ENCODE measurements around the gene URI1. TPM values are rescaled to one million over a fixed set of nuclear protein-coding genes. Genes with fewer than 3 reads are reported as not detected.

Gene URI1
- total and polyA plus RNA-seq, 2 of the 8 experiments (the other 6 are each of a cell fraction or from before 2014, with no cell fraction given) = 27.7 to 64.3 TPM

GRCh38 chr19:29927944-29928625 lies 14.0 kb upstream of the URI1 start:
- H3K9me3 ChIP-seq (ENCODE audit: insufficient read depth in 2 of 2, low read depth in 1 of 2, low read length in 1 of 2) = no peaks in the 10 kb centered on the region
- peak overlapping the region; percentile 73; the same call in 1 of the 2 replicates for H3K18ac ChIP-seq (ENCODE audit: extremely low read depth, low read length)
- H2AFZ ChIP-seq (ENCODE audit: low read length) = peak overlapping the region; percentile 99
- H3K79me1 ChIP-seq (ENCODE audit: low read depth, low read length) = no peaks in the 10 kb centered on the region
- H3K4me3 ChIP-seq (ENCODE audit: extremely low read depth in 1 of 4, insufficient read depth in 2 of 4, low read depth in 3 of 4, low read length in 4 of 4) = no peak overlapping the region
- no peak overlapping the region for H3K14ac ChIP-seq (ENCODE audit: insufficient read length)
- H2BK20ac ChIP-seq (ENCODE audit: low read length) = no peak overlapping the region
- H4K20me1 ChIP-seq (replicated peaks in 1 of 2; ENCODE audit: control insufficient read depth in 1 of 2, insufficient read depth in 2 of 2, low read length in 2 of 2) = no peaks in the 10 kb centered on the region
- H4K5ac ChIP-seq (ENCODE audit: insufficient read length, low read depth, low read length) = no peak overlapping the region
- DNase-seq (ENCODE audit: low read depth in 1 of 2, low spot score in 2 of 2) = no peak
- no peak overlapping the region; the same call in none of the 2 replicates for H4K8ac ChIP-seq (ENCODE audit: extremely low read depth, insufficient read depth, low read length)
- peak overlapping the region; percentile 23; the same call in 1 of the 2 replicates for H2BK15ac ChIP-seq (ENCODE audit: low read length)
- CTCF ChIA-PET (ENCODE audit: partially characterized antibody) = interaction anchor here (0.5 to 2.1 kb wide), 5 partner anchors 15 to 212 kb away, joined by 3 to 6 read pairs (median 3); no protein-coding TSS in a partner anchor
- H3K27me3 ChIP-seq (replicated peaks in 1 of 4; ENCODE audit: control insufficient read depth in 3 of 4, extremely low read depth in 1 of 4, insufficient read depth in 3 of 4, low read length in 3 of 4) = no peaks in the 10 kb centered on the region; a peak in 1 of 7 replicates
- H3K4me2 ChIP-seq (ENCODE audit: insufficient read depth in 1 of 2, low read depth in 2 of 2, low read length in 2 of 2) = no peak overlapping the region; a peak in 1 of 4 replicates
- no peak overlapping the region for H3K27ac ChIP-seq (ENCODE audit: low read depth, low read length)
- no peak overlapping the region for H3K56ac ChIP-seq (replicated peaks; ENCODE audit: insufficient read length, low read depth, low read length)
- peak; percentile 32 for FAIRE-seq
- no peaks in the 10 kb centered on the region for H3K36me3 ChIP-seq (ENCODE audit: control insufficient read depth in 2 of 4, insufficient read depth in 4 of 4, low read length in 3 of 4)
- H3K4ac ChIP-seq (replicated peaks; ENCODE audit: insufficient read length, low read depth, low read length) = no peak overlapping the region
- no peak overlapping the region for H2AK5ac ChIP-seq (ENCODE audit: low read depth, low read length)
- H3K79me2 ChIP-seq (ENCODE audit: control insufficient read depth in 1 of 2, insufficient read depth in 2 of 2, low read length in 2 of 2) = no peaks in the 10 kb centered on the region
- 0 out of 7 replicates have a peak overlapping the region, but pooled peaks of 1 of the 4 experiments have one; percentile 1 for H3K9ac ChIP-seq (replicated peaks in 1 of 4; ENCODE audit: extremely low read depth in 1 of 4, low read depth in 3 of 4, low read length in 3 of 4)
- no peak overlapping the region for H2BK12ac ChIP-seq (ENCODE audit: low read depth, low read length)
- H4K91ac ChIP-seq (replicated peaks; ENCODE audit: insufficient read length, low read length) = no peak overlapping the region
- 70% methylated on average over 14 of the region's 14 CpGs; no CpG with 5 or more reads in 1 of the 2 experiments for WGBS, 2 experiments (ENCODE audit: extremely low coverage in 1 of 2, insufficient coverage in 1 of 2, insufficient read length in 1 of 2, insufficient replicate concordance in 2 of 2, low coverage in 1 of 2, low lambda C conversion rate in 2 of 2, missing lambda C conversion rate in 1 of 2)
- no peak overlapping the region for H2BK120ac ChIP-seq (replicated peaks; ENCODE audit: low read depth, low read length)
- peaks cover 0 to 5% (median 4%) of the 10 kb centered on the region in 4 experiments; a peak in 6 of 7 replicates for H3K4me1 ChIP-seq (replicated peaks in 1 of 4; ENCODE audit: control insufficient read depth in 3 of 4, insufficient read depth in 4 of 4, low read length in 3 of 4)
- H3K23me2 ChIP-seq (ENCODE audit: low read depth, low read length) = no peaks in the 10 kb centered on the region
- H3K23ac ChIP-seq (ENCODE audit: insufficient read length) = no peak overlapping the region
- no peak overlapping the region for H2BK5ac ChIP-seq (ENCODE audit: low read depth, low read length)
- POLR2A ChIA-PET (ENCODE audit: partially characterized antibody) = interaction anchor here (0.6 kb wide), 2 partner anchors 65 to 125 kb away, joined by 3 read pairs; no protein-coding TSS in a partner anchor
- TF ChIP-seq USF2 (IDR thresholded peaks at IDR 0.05; ENCODE audit: low read length) = no peak
- TF ChIP-seq KDM1A (IDR thresholded peaks at IDR 0.05; ENCODE audit: borderline replicate concordance, low read length) = no peak
- no peak for TF ChIP-seq KDM4A (IDR thresholded peaks at IDR 0.05; ENCODE audit: low read depth, low read length, severe bottlenecking)
- TF ChIP-seq KDM5A (IDR thresholded peaks at IDR 0.05; ENCODE audit: low read length) = no peak
- TF ChIP-seq EGR1 (IDR thresholded peaks at IDR 0.05; ENCODE audit: borderline replicate concordance, low read depth, low read length) = no peak
- TF ChIP-seq RXRA (IDR thresholded peaks at IDR 0.05; ENCODE audit: insufficient read depth, low read depth, low read length) = no peak
- TF ChIP-seq SUZ12 (IDR thresholded peaks at IDR 0.05; ENCODE audit: low read length) = no peak
- TF ChIP-seq CHD1 (IDR thresholded peaks at IDR 0.05; ENCODE audit: low read depth, low read length) = no peak
- no peak for TF ChIP-seq EZH2 (IDR thresholded peaks at IDR 0.05; ENCODE audit: low read depth, low read length, severe bottlenecking)

Measured in H1 (cell line).